ENCODE data around the gene DEGS2.

DNA sequence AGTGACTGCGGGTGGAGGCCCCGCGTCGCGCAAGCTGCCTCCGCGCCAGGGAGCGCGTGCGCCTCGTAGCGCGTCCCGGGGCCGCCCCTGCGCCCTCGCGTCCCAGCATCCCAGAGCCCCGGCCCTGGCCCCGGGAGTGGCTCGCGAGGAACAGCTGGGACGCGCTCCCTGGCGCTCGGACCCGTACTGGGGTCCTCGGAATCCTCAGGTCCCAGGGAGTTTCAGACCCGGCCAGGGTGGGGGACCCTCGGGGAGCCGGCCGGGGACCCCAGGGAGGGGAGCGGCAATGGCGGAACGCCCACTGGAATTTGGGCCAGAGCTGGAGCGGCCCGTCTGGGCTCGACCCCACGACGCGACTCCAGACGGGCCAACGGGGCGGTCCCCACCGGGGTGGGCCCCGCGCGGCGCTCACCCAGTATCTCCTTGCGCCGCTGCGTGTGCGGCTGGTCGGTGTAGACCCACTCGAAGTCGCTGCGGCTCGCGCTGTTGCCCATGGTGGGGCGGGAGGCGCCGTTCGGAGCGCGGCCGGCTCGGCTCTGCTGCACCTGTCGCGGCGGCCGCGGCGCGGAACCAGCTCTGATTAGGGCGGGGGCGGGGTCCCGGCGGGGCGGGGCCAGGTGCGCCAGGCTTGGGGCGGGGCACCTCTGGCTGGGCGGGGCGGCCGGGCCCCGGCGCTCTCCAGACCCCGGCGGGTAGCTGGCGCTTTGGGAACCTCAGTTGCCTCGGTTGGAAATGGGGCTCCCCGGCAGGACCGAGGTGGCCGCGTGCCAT lies at the start of gene DEGS2:
- no peak for TF ChIP-seq POLR2A (IDR thresholded peaks at IDR 0.05; ENCODE audit: low read depth, low read length)
- TF ChIP-seq POLR2AphosphoS5 (IDR thresholded peaks at IDR 0.05; ENCODE audit: low read depth, low read length), result no peak
